CD4-positive, alpha-beta T cell treated with Interferon gamma for 1 hour (primary cell): ENCODE measurements around the gene SSTR5.

Experiments used
- DNase-seq: peaks from one replicate; pipeline ENCODE4 v3.0.0-alpha.2; 2020

The SSTR5 gene

GRCh38 chr16:1040346-1040745 is 32.2 kb upstream of the SSTR5 start:
- DNase-seq, result no peak

- DNase-seq, result no peak
These were observed 30.4 kb upstream of the SSTR5 start for GRCh38 chr16:1042049-1042744.

- no peak for DNase-seq
These were observed 29.7 kb upstream of the SSTR5 start for GRCh38 chr16:1042866-1043265.

- no peak for DNase-seq
These were observed 28.6 kb upstream of the SSTR5 start for GRCh38 chr16:1043881-1044451.

- DNase-seq, result no peak
These were observed 27.9 kb upstream of the SSTR5 start for GRCh38 chr16:1044460-1045309.

GRCh38 chr16:1045310-1045992 is 27.1 kb upstream of the SSTR5 start:
- no peak for DNase-seq

- DNase-seq, result no peak
These were observed 26.3 kb upstream of the SSTR5 start for GRCh38 chr16:1045993-1046911.

DNA sequence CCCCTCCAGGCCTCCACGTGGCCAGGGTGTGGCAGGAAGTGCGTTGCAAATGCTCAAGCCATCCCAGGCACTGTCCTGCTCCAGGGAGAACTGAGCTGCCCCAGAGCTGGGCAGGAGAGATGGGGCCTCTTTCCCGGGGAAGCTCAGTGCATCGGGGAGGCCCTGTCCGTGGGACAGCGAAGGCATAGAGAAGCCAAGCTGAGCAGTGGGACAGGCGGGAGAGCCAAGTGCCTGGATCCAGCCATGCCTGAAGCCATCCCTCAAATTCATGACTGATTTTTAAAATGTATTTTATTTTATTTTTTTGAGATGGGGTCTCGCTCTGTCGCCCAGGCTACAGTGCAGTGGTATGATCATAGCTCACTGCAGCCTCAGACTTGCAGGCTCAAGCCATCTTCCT is 25.4 kb upstream of the SSTR5 start:
- no peak for DNase-seq

GRCh38 chr16:1047801-1048200 is 24.7 kb upstream of the SSTR5 start:
- DNase-seq, result no peak

- DNase-seq, result no peak
These were observed 24.0 kb upstream of the SSTR5 start for GRCh38 chr16:1048442-1049112.

DNA sequence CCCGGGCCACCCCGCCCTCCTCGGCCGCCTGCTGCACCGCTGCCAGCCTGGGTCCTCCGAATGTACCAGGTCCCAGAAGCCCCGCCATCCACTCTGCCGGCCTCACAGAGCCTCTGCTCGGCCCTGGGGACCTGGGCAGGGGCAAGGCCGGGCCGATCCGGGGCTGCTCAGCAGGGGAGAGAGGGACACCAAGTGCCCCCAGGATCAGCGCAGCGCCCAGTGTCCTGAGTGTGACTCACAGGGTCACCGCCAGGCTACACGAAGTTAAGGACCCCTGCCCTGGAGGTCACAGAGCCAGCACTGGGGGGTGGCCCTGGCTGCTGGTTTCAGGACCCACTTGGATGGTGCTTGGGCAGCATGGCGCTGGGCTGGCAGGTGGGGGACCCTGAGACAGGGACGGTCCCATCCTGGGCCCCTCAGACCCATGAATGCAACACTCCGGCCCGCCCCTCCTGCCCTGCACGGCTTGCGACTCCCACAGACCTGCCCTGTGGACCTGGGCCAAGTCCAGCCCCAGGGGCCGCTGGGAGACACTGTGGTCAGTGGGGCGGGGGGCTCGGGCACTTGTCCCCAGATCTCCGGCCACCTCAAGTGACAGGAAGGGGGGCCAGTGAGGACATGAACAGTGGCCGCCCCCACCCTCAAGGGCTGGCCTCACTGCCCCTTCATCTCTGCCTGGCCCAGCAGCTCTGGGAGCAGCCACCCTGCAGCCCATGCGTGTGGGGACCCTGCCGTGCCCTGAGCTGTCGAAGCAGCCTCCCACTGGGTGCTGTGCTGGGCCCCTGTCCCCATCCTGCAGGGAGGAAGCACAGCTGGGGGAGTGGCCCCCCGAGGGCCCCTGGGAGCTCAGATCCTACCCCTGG is 23.2 kb upstream of the SSTR5 start:
- DNase-seq, result no peak

- no peak for DNase-seq
These were observed 22.6 kb upstream of the SSTR5 start for GRCh38 chr16:1049976-1050247.

GRCh38 chr16:1050516-1050915 is 22.0 kb upstream of the SSTR5 start:
- no peak for DNase-seq

- no peak for DNase-seq
These were observed 21.6 kb upstream of the SSTR5 start for GRCh38 chr16:1050921-1051320.

DNA sequence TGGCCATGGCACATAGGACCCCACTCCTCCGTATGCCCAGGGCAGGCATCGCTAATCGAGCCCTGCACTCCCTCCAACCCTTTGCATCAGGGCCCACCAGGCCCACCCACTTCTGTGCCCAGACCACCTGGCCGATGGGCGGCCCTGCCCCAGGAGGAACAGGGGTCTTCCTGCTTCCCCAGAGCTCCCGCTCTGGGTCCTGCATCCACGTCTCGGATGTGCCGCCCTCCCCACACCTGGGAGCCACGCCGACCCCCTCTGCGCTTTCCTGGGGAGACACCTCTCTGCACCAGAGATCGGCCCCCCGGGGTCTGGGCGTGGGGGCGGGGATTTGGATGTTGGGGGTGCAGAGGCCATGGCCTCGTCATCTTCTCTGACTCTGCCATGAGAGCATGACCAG is 21.1 kb upstream of the SSTR5 start:
- no peak for DNase-seq

DNA sequence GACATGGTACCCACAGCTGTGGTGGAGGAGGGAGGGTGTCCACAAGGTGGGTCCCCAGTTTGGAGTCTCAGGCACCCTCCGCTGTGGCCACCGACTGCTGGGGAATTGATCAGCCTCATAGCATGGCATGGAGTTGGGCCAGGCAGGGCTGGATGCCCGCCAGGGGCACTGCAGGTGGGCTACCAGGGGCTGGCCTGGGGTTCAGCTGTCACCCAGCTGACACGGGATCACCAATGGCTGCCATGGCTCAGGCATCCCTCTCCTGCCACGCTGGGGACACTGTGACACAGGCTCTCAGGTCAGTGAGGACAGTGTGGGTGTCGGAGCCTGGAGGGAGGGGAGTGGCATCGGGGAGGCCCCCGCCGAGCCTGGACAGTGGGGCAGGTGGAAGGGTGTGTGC is 19.8 kb upstream of the SSTR5 start:
- DNase-seq, result no peak

- no peak for DNase-seq
These were observed 19.4 kb upstream of the SSTR5 start for GRCh38 chr16:1053121-1053521.

DNA sequence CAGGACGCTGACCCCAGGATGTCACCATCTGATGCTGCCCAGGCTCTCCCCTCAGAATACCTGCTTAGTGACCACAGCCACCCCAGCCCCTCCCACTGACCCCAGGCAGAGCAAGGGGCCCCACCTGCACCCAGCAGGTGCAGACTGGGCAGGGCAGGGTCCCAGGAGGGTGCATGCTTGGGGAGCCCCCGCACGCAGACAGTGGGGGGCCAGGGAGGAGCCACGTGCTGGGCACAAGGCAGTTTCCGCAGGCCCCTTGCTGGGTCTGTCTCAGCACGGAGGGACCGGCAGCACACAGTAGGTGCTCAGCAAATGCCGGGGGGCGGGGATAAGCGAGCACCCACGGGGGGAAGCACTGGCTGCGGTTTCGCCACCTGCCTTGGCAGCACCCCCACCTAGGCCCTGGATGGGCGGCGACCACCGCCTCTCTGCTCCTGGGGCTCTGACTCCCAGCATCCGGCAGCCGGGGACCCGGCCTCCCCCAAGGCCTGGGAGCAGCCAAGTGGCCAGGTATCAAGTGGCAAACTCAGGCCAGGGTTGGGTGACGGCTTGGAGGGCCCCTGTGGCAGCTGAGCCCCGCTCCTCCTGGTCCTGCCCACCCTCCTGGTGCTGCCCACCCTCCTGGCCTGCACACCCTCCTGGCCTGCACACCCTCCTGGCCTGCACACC is 18.7 kb upstream of the SSTR5 start:
- no peak for DNase-seq

DNA sequence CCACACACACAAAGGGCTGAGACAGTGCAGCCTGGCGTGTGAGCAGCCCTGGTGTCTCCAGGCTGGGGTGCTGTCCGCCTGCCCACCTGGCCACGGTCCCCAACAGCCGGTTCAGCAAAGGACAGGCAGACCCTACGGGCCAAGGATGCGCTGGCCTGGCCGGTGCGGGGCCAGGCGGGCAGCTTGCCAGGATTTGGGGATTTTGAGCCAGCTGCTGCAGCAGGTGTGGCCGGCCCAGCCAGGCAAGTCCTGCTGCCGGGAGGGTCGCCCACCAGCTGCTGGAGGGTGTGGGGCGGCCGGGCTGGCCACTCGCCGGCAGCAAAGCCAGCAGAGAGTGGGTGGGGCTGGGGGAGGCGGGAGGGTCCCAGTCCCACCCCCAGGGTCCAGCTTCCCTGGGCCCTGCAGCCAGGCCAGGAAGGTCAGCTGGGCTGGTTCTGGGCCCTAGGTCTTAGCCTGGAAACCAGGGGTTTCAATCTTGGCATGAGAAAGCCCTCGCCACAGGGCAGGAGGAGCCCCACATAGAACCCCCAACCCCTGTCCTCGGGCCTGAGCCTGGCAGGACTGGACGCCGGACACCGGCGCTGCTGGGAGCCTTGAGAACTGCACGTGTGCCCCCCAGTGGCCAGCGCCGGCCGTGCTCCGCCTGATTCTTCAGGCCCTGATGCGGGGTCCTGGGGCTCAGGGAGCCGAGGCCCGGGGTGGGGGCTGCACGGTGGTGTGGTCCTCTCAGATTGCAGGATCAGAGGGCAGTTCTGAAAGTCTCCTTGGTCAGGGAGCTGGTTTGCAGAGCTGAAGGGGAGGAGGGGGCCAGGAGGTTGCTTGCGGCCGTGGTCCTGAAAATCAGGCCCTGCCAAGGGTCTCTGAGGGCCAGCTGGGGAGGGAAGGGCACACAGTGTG is 17.6 kb upstream of the SSTR5 start:
- DNase-seq, result no peak

DNA sequence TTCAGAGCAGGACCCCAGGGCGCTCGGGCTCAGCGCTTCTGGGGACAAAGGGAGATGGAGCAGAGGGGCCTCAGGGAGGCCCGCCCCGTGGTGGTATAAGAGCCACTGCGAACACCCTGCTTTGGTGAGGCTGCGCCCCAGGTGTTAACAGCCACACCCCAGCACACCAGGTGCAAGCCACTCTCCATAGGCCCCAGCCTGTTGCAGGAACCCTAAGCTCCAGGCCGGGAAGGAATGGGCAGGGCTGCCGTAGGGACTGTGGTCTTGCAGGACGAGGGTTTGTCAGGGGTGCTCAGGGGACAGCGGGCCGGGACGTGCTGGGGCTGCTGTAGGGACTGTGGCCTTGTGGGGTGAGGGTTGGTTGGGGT is 17.0 kb upstream of the SSTR5 start:
- no peak for DNase-seq
